PC-3 (cell line): ENCODE measurements around the gene HMCN2. TPM values are rescaled to one million over a fixed set of nuclear protein-coding genes. Genes with fewer than 3 reads are reported as not detected.

ENCODE experiments used
- ATAC-seq: fragments of 200-7000 bp; cut with Tn5 transposase; 2 replicates; pipeline ENCODE4 v1.9.1; 2020; ENCODE audit warnings: mild to moderate bottlenecking, moderate library complexity
- BruUV-seq: library from RNA; stranded (reverse); fragments of 400-500 nt; replicated peaks from 2 replicates; lab custom pipeline; 2021; lab: Mats Ljungman, UMichigan
- CTCF ChIA-PET: fragments of 300-600 bp; sonication (Branson Sonifier 250); formaldehyde crosslinking; loops from one replicate; lab custom pipeline; 2022; ENCODE audit warnings: antibody characterized with exemption; lab: Charles Lee
- POLR2A ChIA-PET: fragments of 300-600 bp; sonication (Branson Sonifier 250); formaldehyde crosslinking; loops from one replicate; lab custom pipeline; 2022; ENCODE audit warnings: antibody characterized with exemption; ENCODE audit not compliant: unreplicated experiment; lab: Charles Lee
- DNase-seq: peaks from one replicate; pipeline ENCODE4 v3.0.0-alpha.2; 2015
- H2AFZ ChIP-seq: fragments of 300-600 bp; sonication (generic); 2 replicates; pipeline ENCODE4 v1.6.0; 2016; ENCODE audit warnings: antibody characterized with exemption, low read length
- H3F3A ChIP-seq: fragments of 300-600 bp; sonication (generic); one replicate; pipeline ENCODE4 v1.6.0; 2017; ENCODE audit warnings: antibody characterized with exemption, low read length, control low read depth, mild to moderate bottlenecking; ENCODE audit not compliant: unreplicated experiment
- H3K27ac ChIP-seq: fragments of 300-600 bp; sonication (generic); 2 replicates; pipeline ENCODE4 v1.5.1; 2016; ENCODE audit warnings: mild to moderate bottlenecking, low read length
- H3K27me3 ChIP-seq: fragments of 300-600 bp; sonication (generic); 2 replicates; pipeline ENCODE4 v1.6.1; 2016; ENCODE audit warnings: low read length, mixed read lengths
- H3K36me3 ChIP-seq: fragments of 300-600 bp; sonication (generic); 2 replicates; pipeline ENCODE4 v1.6.1; 2016; ENCODE audit warnings: low read depth, mixed run types, low read length, mixed read lengths
- H3K4me1 ChIP-seq: fragments of 300-600 bp; sonication (generic); 2 replicates; pipeline ENCODE4 v1.5.1; 2016; ENCODE audit warnings: low read length; ENCODE audit not compliant: insufficient read depth
- H3K4me2 ChIP-seq: fragments of 300-600 bp; sonication (generic); 2 replicates; pipeline ENCODE4 v1.6.0; 2016; ENCODE audit warnings: low read length
- H3K4me3 ChIP-seq: fragments of 300-600 bp; sonication (generic); 2 replicates; pipeline ENCODE4 v1.5.1; 2016; ENCODE audit warnings: mild to moderate bottlenecking, low read length, mixed read lengths
- H3K79me2 ChIP-seq: fragments of 300-600 bp; sonication (generic); 2 replicates; pipeline ENCODE4 v1.6.1; 2017; ENCODE audit warnings: low read length, mixed read lengths
- H3K9ac ChIP-seq: fragments of 300-600 bp; sonication (generic); 2 replicates; pipeline ENCODE4 v1.6.0; 2016; ENCODE audit warnings: mild to moderate bottlenecking, low read length
- H3K9me2 ChIP-seq: fragments of 300-600 bp; sonication (generic); replicated peaks from 2 replicates; pipeline ENCODE4 v1.6.1; 2016; ENCODE audit warnings: mixed run types, low read length, mixed read lengths
- H3K9me3 ChIP-seq: fragments of 300-600 bp; sonication (generic); 2 replicates; pipeline ENCODE4 v1.6.1; 2016; ENCODE audit warnings: low read length, mixed read lengths
- H4K20me1 ChIP-seq: fragments of 300-600 bp; sonication (generic); 2 replicates; pipeline ENCODE4 v1.6.1; 2016; ENCODE audit warnings: low read length, mixed read lengths
- EZH2 ChIP-seq: fragments of 300-600 bp; sonication (generic); IDR thresholded peaks from one replicate; pipeline ENCODE4 v1.6.1; 2017; ENCODE audit warnings: antibody characterized with exemption, mild to moderate bottlenecking, low read length; ENCODE audit not compliant: unreplicated experiment
- EZH2phosphoT487 ChIP-seq: fragments of 300-600 bp; sonication (generic); IDR thresholded peaks from 2 replicates; pipeline ENCODE4 v1.6.1; 2018; ENCODE audit warnings: mild to moderate bottlenecking, antibody characterized with exemption, low read length, borderline replicate concordance
- intact Hi-C: fragments of 100-400 bp; cut with micrococcal nuclease; formaldehyde crosslinking; loops from 2 replicates; pipeline ENCODE4 v1.9.0; 2023
- total RNA-seq: library from RNA; depleted of rRNA; stranded (reverse); fragments of >200 nt; gene quantifications from 2 replicates; pipeline ENCODE4 v1.2.3, GENCODE V29; 2014
- TF ChIP-seq, protein P1 (sequence below): fragments of 300-600 bp; sonication (generic); conservative IDR thresholded peaks from 2 replicates; pipeline ENCODE4 v1.5.1; 2017; ENCODE audit warnings: antibody characterized with exemption, low read depth, mild to moderate bottlenecking, low read length

HMCN2 gene
- total RNA-seq, 1 experiment from 2014 or later, result 0.11 TPM

- H3F3A ChIP-seq, result no peaks in the 10 kb centered on the region
- H3K79me2 ChIP-seq, result no peaks in the 10 kb centered on the region
- DNase-seq, result no peak
- POLR2A ChIA-PET, result no interaction called here
- no peaks in the 10 kb centered on the region for H3K27me3 ChIP-seq
- no peaks in the 10 kb centered on the region for H3K9me2 ChIP-seq
- no peak overlapping the region for H3K9ac ChIP-seq
- no peak for TF ChIP-seq EZH2
- TF ChIP-seq, protein P1, sequence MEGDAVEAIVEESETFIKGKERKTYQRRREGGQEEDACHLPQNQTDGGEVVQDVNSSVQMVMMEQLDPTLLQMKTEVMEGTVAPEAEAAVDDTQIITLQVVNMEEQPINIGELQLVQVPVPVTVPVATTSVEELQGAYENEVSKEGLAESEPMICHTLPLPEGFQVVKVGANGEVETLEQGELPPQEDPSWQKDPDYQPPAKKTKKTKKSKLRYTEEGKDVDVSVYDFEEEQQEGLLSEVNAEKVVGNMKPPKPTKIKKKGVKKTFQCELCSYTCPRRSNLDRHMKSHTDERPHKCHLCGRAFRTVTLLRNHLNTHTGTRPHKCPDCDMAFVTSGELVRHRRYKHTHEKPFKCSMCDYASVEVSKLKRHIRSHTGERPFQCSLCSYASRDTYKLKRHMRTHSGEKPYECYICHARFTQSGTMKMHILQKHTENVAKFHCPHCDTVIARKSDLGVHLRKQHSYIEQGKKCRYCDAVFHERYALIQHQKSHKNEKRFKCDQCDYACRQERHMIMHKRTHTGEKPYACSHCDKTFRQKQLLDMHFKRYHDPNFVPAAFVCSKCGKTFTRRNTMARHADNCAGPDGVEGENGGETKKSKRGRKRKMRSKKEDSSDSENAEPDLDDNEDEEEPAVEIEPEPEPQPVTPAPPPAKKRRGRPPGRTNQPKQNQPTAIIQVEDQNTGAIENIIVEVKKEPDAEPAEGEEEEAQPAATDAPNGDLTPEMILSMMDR, result no peak
- no peak for TF ChIP-seq EZH2phosphoT487
- H4K20me1 ChIP-seq, result no peaks in the 10 kb centered on the region
- no peaks in the 10 kb centered on the region for H3K36me3 ChIP-seq
- H3K4me2 ChIP-seq, result no peak overlapping the region
- ATAC-seq, result no peak
- no peaks in the 10 kb centered on the region for H3K9me3 ChIP-seq
- H3K4me1 ChIP-seq, result no peaks in the 10 kb centered on the region
- no TSS peak for BruUV-seq
- H2AFZ ChIP-seq, result no peak overlapping the region
- CTCF ChIA-PET, result no interaction called here
- no peak overlapping the region for H3K27ac ChIP-seq
- no peak overlapping the region for H3K4me3 ChIP-seq
- intact Hi-C loops, result no loop called here
Measured at GRCh38 chr9:130402243-130402642, 136.7 kb downstream of the HMCN2 start.

DNA sequence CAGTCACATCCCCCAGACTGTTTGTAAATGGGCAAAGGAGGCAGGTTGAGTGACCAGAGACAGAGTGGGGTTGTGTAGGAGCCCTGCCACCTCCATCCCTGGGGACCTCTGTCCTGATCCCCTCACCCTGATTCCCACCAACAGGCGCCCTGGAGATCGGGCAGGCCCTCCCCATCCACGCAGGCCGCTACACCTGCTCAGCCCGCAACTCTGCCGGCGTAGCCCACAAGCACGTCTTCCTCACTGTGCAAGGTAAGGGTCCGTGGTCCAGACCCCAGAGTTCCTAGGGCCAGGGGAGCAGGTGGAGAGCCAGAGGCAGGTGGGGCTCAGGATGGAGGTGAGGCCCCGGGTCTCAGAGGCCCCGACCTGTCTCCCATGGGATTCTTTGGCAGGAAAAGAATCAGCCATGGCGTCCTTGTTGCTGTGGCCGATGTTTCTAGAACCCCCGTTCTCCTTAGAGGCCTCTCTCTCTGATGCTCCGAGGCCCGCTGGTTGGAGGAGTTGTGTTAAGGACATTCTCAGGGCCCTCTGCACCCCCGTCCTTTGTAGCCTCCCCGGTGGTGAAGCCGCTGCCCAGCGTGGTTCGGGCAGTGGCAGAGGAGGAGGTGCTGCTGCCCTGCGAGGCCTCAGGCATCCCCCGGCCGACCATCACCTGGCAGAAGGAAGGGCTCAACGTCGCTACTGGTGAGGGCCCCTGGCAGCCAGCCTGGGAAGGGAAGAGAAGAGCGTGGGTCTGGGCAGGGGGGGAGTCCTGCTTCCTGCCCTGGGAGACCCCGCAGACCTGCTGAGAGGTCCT, 137.3 kb downstream of the HMCN2 start:
- POLR2A ChIA-PET, result no interaction called here

More for the DNA sequence above, 137.3 kb downstream of the HMCN2 start:
- Histone ChIP-seq H3K36me3 (no peaks in the 10 kb centered on the region), H3K9me2 (no peaks in the 10 kb centered on the region), H3K4me3 (no peak overlapping the region), H3K4me2 (no peak overlapping the region), H3K27ac (no peak overlapping the region), H3K9me3 (no peaks in the 10 kb centered on the region), H3F3A (no peaks in the 10 kb centered on the region), H2AFZ (no peak overlapping the region), H3K9ac (no peak overlapping the region), H3K79me2 (no peaks in the 10 kb centered on the region), H3K27me3 (no peaks in the 10 kb centered on the region), H4K20me1 (no peaks in the 10 kb centered on the region), H3K4me1 (peaks cover 5% of the 10 kb centered on the region; the same call in 1 of the 2 replicates)
- ATAC-seq (no peak), DNase-seq (no peak)
- no TSS peak for BruUV-seq
- CTCF ChIA-PET, result no interaction called here
- TF ChIP-seq, protein P1, result no peak
- TF ChIP-seq EZH2, result no peak
- TF ChIP-seq EZH2phosphoT487, result no peak
- intact Hi-C loops, result no loop called here
